Esophagus (tissue), 2 donors: ENCODE results near the gene KRTAP10-1. TPM values are rescaled to one million over a fixed set of nuclear protein-coding genes. Genes with fewer than 3 reads are reported as not detected.

Source experiments
- H3K27ac ChIP-seq, 2 donors: one replicate each; pipeline ENCODE4 v1.5.1; 2013; ENCODE audit warnings: low read depth in 2 of 2, mild to moderate bottlenecking in 2 of 2, inconsistent platforms in 1 of 2, low read length in 1 of 2, moderate library complexity in 1 of 2
- H3K27me3 ChIP-seq, 2 donors: one replicate each; pipeline ENCODE4 v1.6.1; 2013; ENCODE audit warnings: low read length in 2 of 2, control low read depth in 1 of 2, mild to moderate bottlenecking in 1 of 2; ENCODE audit not compliant: insufficient read depth in 2 of 2, control insufficient read depth in 1 of 2
- H3K36me3 ChIP-seq, 2 donors: one replicate each; pipeline ENCODE4 v1.6.1; 2013; ENCODE audit warnings: low read length in 1 of 2; ENCODE audit not compliant: control insufficient read depth in 2 of 2, insufficient read depth in 2 of 2
- H3K4me1 ChIP-seq, 2 donors: one replicate each; pipeline ENCODE4 v1.6.1; 2013; ENCODE audit warnings: low read length in 1 of 2; ENCODE audit not compliant: control insufficient read depth in 2 of 2, insufficient read depth in 2 of 2
- H3K4me3 ChIP-seq, 2 donors: one replicate each; pipeline ENCODE4 v1.5.1; 2013; ENCODE audit warnings: low read length in 2 of 2, mild to moderate bottlenecking in 2 of 2, low read depth in 1 of 2, moderate library complexity in 1 of 2
- H3K9me3 ChIP-seq, 2 donors: one replicate each; pipeline ENCODE4 v1.6.1; 2013; ENCODE audit warnings: mild to moderate bottlenecking in 2 of 2, low read depth in 1 of 2, low read length in 1 of 2, moderate library complexity in 1 of 2; ENCODE audit not compliant: control insufficient read depth in 2 of 2, insufficient read depth in 1 of 2
- WGBS, 2 donors: extraction: QIAGEN DNeasy Blood & Tissue Kit; methylation state at CpG; one replicate each; pipeline ENCODE4 v1.1.7; 2013; 5-methylcytosine and 5-hydroxymethylcytosine counted together
- polyA plus RNA-seq, 2 donors: library from polyadenylated mRNA; stranded (reverse); fragments of 200-250 nt; gene quantifications; one replicate each; pipeline ENCODE4 v1.2.3, GENCODE V29; 2013
- donor health status: healthy with polysubstance abuse.
- donor health status: Bipolar disorder and iron deficiency.

KRTAP10-1 gene
- polyA plus RNA-seq, 2 donors = not detected

DNA sequence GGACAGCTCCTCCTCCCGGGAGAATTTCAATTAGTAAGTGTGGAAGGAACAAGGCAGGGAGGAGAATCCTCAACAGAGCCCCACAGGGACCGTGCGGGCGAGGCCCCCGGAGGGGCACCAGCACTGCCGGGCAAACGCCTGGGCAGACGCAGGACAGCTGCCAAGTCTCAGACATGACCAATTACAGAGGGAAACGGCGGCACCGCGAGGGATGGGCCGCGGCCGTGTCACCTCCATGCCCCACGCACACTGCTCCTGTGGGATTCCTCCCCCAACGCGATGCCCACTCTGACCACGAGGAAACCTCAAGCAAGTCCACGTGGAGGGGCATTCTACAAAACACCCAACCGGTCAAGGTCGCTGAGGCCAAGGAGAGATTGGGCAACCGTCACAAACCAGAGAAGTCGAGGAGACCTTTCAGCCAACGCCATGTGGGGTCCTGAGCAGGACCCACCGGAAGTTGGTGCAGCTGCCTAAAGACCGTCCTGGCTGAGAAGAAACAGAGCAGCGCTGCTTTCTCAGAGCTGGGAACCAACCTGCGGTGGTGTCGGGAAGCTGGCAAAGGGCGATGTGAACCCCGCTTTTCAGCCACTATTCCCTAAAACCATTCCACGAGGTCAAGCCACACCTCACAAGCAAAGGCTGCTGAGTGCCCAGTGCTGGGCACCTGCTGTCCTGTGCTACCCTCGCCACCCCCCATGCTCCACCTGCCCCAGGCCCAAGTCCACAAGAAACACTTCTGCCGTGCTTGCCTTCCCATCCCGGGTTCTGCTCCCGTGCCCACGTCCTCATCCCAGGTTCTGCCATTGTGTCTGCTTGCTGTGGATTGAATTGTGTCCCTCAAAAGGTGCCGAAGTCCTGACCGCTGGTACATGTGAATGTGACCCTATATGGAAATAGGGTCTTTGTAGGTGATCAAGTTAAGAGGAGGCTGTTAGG is 32.1 kb upstream of the KRTAP10-1 start:
- no peaks in the 10 kb centered on the region for H3K27me3 ChIP-seq
- H3K36me3 ChIP-seq = no peaks in the 10 kb centered on the region
- no peaks in the 10 kb centered on the region for H3K4me1 ChIP-seq
- no peak overlapping the region for H3K4me3 ChIP-seq
- H3K27ac ChIP-seq = no peak overlapping the region
- peaks cover 10 to 13% of the 10 kb centered on the region in 2 donors for H3K9me3 ChIP-seq
- WGBS, 2 donors = 93 to 94% methylated on average over 40 of the region's 40 CpGs

DNA sequence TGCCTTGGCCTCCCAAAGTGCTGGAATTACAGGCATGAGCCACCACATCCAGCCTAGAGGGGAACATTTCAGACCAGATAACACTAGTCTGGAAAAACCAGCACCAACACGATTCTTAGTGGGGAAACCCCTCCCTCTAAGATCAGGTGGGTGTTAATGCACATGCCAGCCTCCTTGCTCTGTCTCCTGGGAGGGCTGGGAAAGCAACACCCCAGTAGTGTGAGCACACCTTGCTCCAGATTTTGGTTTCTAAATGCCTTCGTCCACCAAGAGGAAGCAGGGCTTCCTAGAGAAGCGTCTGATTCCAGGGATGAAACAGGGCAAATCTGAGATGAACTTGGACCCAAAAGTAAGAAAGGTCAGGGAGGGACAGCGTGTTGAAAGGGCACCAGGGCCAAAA is 31.3 kb upstream of the KRTAP10-1 start:
- H3K9me3 ChIP-seq = peaks cover 10 to 13% of the 10 kb centered on the region in 2 donors
- no peaks in the 10 kb centered on the region for H3K4me1 ChIP-seq
- no peaks in the 10 kb centered on the region for H3K36me3 ChIP-seq
- no peak overlapping the region for H3K27ac ChIP-seq
- 70 to 82% methylated on average over 4 of the region's 4 CpGs for WGBS, 2 donors
- H3K27me3 ChIP-seq = no peaks in the 10 kb centered on the region
- H3K4me3 ChIP-seq = no peak overlapping the region

DNA sequence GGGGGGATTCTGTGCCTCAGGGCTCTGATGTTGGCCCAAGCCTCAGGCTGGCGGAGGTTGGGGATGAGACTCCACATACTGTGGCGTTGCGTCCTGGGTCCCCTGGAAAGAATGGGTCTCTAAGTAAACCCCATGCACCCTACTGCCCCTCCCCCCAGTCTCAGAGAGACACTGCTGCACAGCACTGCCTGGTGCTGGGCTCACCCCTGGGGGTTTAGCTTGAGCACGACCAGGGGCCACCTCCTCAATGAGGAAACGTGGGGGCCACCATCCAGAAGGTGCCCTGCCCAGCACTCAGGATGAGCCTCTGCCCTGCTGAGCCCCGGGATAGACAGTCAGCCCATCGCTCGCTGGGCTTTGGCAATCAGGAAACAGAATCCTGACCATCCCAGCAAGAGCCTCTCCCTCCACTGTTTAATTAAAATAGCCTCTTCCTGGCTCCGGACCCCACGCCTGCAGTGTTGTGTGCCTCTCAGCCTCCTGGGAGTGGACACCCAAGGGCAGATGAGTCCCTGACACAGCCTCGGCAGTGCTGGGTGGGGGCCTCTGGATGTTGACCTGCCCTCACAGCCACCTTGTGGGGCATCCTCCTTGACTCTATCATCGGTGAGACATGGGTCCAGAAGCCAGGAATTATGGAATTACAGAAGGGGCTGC is 30.0 kb upstream of the KRTAP10-1 start:
- H3K27ac ChIP-seq = no peak overlapping the region
- peaks cover 7 to 10% of the 10 kb centered on the region in 2 donors for H3K9me3 ChIP-seq
- no peaks in the 10 kb centered on the region for H3K4me1 ChIP-seq
- H3K36me3 ChIP-seq = no peaks in the 10 kb centered on the region
- H3K4me3 ChIP-seq = no peak overlapping the region
- H3K27me3 ChIP-seq = no peaks in the 10 kb centered on the region
- WGBS, 2 donors = 75 to 83% methylated on average over 12 of the region's 12 CpGs

DNA sequence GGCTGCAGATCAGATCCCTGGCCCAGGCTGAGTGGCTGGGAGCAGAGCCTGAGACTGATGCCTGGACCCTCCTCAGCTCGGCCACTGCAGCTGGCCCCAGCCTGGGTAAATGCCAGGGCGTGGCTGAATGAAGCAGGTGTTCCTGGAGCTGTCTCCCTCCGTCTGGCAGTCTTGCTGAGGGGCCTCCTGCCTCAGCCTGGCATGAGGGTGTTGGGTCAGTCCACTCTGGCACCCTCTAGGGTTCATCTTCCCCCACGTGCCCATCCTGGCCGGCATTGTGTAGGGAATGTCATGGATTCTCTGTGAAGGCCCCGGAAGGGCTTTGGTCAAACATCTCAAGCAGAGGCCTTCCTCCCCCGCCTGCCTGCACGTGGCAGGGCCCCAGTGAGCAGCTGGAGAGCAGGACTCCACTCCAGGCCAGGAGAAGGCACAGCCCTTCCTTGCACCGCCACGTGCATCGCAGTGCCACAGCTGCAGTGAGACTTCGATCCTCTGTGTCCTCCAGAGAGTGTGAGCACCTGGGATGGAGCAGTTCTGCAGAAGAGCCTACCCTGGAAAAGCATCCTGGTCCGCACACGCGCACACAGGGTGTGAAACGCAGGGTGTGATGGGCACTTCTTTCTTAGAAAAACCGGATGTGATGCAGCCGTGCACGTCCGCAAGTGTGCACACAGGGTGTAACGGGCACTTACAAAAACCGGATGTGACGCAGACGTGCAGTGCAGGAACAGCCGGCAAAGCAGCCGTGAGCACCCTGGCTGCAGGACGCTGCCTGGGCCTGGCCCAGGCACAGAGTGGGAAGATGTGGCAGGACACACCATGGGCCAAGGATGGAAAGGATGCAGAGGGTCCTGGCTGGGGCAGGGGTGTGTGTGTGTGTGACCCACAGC is 28.9 kb upstream of the KRTAP10-1 start:
- H3K27me3 ChIP-seq = no peaks in the 10 kb centered on the region
- H3K27ac ChIP-seq = no peak overlapping the region
- H3K4me3 ChIP-seq = no peak overlapping the region
- H3K9me3 ChIP-seq = peaks cover 7 to 10% of the 10 kb centered on the region in 2 donors
- no peaks in the 10 kb centered on the region for H3K36me3 ChIP-seq
- no peaks in the 10 kb centered on the region for H3K4me1 ChIP-seq
- 76 to 77% methylated on average over 27 of the region's 27 CpGs for WGBS, 2 donors

DNA sequence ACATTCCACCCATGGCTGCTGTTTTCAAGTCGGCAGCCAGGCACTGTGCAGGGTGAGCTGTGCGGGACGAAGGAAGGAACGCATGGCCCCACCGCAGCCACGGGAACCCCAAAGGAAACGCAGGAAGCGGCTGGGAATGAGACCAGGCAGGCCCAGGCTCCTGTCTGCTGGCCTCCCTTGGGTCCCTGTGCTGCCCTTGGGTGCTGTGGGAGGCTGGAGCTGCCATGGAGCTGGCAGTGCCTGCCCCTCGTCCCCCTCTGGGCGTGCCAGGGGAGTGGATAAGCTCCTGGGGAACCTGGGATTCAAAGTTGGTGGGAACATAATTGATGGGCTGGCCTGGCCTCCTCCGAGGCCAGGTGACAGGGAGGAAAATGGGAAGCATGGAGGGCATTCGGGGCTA is 28.3 kb upstream of the KRTAP10-1 start:
- no peaks in the 10 kb centered on the region for H3K4me1 ChIP-seq
- WGBS, 2 donors = 68 to 69% methylated on average over 12 of the region's 12 CpGs
- no peaks in the 10 kb centered on the region for H3K27me3 ChIP-seq
- no peak overlapping the region for H3K4me3 ChIP-seq
- peaks cover 7 to 10% of the 10 kb centered on the region in 2 donors for H3K9me3 ChIP-seq
- no peaks in the 10 kb centered on the region for H3K36me3 ChIP-seq
- no peak overlapping the region for H3K27ac ChIP-seq

DNA sequence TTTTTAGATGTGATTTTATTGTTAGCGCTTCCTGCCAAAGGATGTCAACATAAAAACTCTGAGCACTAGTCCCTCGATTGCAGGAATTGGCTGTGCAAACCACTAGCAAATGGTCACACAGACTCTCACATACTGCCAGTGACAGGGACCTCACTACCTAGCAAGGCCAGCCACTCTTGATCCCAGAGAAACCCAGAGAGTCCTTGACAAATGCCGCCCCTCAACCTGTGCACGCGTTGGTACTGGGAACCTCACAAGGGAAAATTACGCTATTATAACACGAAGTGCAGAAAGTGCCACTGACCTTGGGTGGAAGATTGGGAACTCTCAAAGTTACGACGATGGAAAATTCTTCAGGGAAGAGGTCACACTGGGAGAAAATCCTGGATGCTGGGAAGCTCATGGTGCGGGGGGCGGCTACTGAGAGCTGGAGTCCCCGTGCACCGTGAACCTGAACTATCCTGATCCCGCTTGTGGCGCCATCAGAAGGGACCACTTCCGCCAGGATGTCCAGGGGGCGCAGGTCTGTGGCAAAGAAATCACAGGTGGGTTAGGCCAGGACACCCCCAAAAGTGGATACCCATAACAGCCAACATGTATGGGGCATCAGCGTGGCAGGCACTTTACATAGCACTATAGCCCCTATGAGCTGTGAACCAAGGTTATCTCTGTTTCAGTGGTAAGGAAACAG is 27.6 kb upstream of the KRTAP10-1 start:
- H3K4me3 ChIP-seq = no peak overlapping the region
- no peaks in the 10 kb centered on the region for H3K36me3 ChIP-seq
- H3K27ac ChIP-seq = no peak overlapping the region
- WGBS, 2 donors = 92% methylated on average over 18 of the region's 18 CpGs
- H3K4me1 ChIP-seq = no peaks in the 10 kb centered on the region
- H3K27me3 ChIP-seq = no peaks in the 10 kb centered on the region
- peaks cover 7 to 10% of the 10 kb centered on the region in 2 donors for H3K9me3 ChIP-seq

DNA sequence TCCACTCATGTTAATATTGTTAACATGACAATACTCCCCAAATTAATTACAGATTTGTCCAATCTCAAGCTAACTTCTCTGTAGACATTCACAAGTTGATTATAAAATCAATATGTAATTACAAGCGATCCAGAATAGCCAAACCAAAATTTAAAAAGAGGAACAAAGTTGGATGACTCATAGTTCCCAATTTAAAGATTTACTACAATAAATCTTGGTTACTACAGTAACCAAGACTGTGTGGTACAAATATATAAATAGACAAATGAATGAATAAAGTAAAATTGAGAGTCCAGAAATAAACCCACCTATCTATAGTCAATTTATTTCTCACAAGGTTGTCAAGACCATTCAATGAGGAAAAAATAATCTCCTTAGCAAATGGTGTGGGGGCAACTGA is 26.4 kb upstream of the KRTAP10-1 start:
- Histone ChIP-seq H3K36me3 (no peaks in the 10 kb centered on the region), H3K9me3 (peaks cover 1 to 7% of the 10 kb centered on the region in 2 donors), H3K27me3 (no peaks in the 10 kb centered on the region), H3K4me3 (no peak overlapping the region), H3K27ac (no peak overlapping the region), H3K4me1 (no peaks in the 10 kb centered on the region)
- 40 to 46% methylated on average over 1 of the region's 1 CpG for WGBS, 2 donors

- Histone ChIP-seq H3K27me3 (no peaks in the 10 kb centered on the region), H3K9me3 (peaks cover 0 to 4% of the 10 kb centered on the region in 2 donors), H3K27ac (no peak overlapping the region), H3K4me1 (no peaks in the 10 kb centered on the region), H3K36me3 (no peaks in the 10 kb centered on the region), H3K4me3 (no peak overlapping the region)
- 0 to 21% methylated on average over 1 of the region's 1 CpG for WGBS, 2 donors
Observed at GRCh38 chr21:44564886-44565598, 25.0 kb upstream of the KRTAP10-1 start.
